CD4-positive, alpha-beta T cell treated with Interferon alpha-2 for 1 hour (primary cell): ENCODE results near the gene KIF22.

Experiments
- DNase-seq, 2 donors: peaks; one replicate each; pipeline ENCODE4 v3.0.0-alpha.2; 2020 to 2022

Gene KIF22

GRCh38 chr16:29804455-29805231 lies 14.1 kb downstream of the KIF22 start:
- DNase-seq, result no peak

GRCh38 chr16:29805232-29806098 lies 14.9 kb downstream of the KIF22 start:
- peak; percentile 98 to 99 for DNase-seq

GRCh38 chr16:29806099-29806579 lies 15.6 kb downstream of the KIF22 start, which contains the start of gene MAZ:
Gene MAZ (plus strand): TSS chr16:29806529. CDS start chr16:29806702, 173 bp downstream.
- no peak for DNase-seq

- DNase-seq, result peak in 1 of 2 donors; percentile 50
These were observed 16.3 kb downstream of the KIF22 start for GRCh38 chr16:29806641-29807425.

- peak; percentile 91 for DNase-seq
These were observed 17.1 kb downstream of the KIF22 start for GRCh38 chr16:29807426-29808218.

- DNase-seq, result peak in 1 of 2 donors; percentile 52
These were observed 17.8 kb downstream of the KIF22 start for GRCh38 chr16:29808219-29808900.

- no peak for DNase-seq
These were observed 18.6 kb downstream of the KIF22 start for GRCh38 chr16:29809031-29809747.

GRCh38 chr16:29809850-29810698 lies 19.5 kb downstream of the KIF22 start:
- DNase-seq, result peak in 1 of 2 donors; percentile 68

- no peak for DNase-seq
These were observed 20.2 kb downstream of the KIF22 start for GRCh38 chr16:29810699-29811169.

- peak; percentile 82 to 84 for DNase-seq
These were observed 20.8 kb downstream of the KIF22 start for GRCh38 chr16:29811170-29811895.

- peak; percentile 36 to 70 for DNase-seq
These were observed 21.5 kb downstream of the KIF22 start, which contains the start of gene PRRT2 for GRCh38 chr16:29811896-29812665. Gene PRRT2 (plus strand): TSS chr16:29812193. CDS start chr16:29813055, 862 bp downstream.

- DNase-seq, result no peak
These were observed 22.4 kb downstream of the KIF22 start for GRCh38 chr16:29812754-29813643.

- no peak for DNase-seq
These were observed 23.4 kb downstream of the KIF22 start for GRCh38 chr16:29813644-29814562.

GRCh38 chr16:29814592-29814991 lies 24.0 kb downstream of the KIF22 start:
- DNase-seq, result no peak

- no peak for DNase-seq
These were observed 24.6 kb downstream of the KIF22 start for GRCh38 chr16:29815032-29815721.
